Right lung (tissue), 5 donors: ENCODE results near the gene ABCC4. TPM values are rescaled to one million over a fixed set of nuclear protein-coding genes. Genes with fewer than 3 reads are reported as not detected.

Experiments
- DNase-seq, 2 donors: peaks; one replicate each; pipeline ENCODE4 v3.0.0-alpha.2; 2013
- polyA plus RNA-seq, 5 donors: library from polyadenylated mRNA; unstranded; fragments of 120-200 nt; gene quantifications; one replicate each; pipeline versions ENCODE4 v1.2.1 to v1.2.3, GENCODE V29; 2013; ENCODE audit warnings: inconsistent platforms in 1 of 5, low replicate concordance in 1 of 5; ENCODE audit not compliant: insufficient read length in 5 of 5, insufficient read depth in 1 of 5

ABCC4 gene
- polyA plus RNA-seq, 5 donors: 26.3 to 53.0 (median 42.0) TPM

DNA sequence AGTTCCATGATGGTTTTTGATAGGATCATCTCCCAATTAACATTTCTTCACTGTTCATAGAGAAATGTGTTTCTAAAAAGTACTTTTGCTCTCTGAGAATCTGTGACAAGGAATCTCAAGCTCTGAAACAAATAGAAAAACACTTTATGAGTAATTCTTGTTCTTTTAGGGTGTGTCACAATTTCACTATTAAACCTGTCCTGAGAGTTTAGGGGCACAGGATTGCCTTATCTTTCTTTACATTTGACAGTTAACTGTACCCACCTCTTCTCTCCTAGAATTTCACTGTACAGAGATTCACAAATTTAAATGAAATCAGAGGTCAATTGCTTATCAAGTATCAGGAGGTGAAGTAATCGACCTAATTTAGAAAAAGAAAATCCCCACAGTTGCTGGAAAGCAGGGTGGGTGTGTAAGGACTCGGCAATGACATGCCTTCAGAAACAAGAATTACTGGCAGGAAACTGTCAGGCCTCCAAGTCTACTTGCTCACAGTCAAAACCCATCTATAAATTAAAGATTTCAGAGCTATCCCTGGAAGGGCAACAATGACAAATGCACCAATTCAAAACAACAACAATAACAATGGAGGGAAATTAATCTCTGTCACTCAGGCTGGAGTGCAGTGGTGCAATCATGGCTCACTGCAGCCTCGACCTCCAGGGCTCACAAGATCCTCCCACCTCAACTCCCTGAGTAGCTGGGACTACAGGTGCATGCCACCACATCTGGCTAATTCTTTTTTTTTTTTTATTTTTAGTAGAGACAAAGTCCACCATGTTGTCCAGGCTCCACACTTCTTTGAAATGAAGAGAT is 250.2 kb downstream of the ABCC4 start:
- DNase-seq: no peak

DNA sequence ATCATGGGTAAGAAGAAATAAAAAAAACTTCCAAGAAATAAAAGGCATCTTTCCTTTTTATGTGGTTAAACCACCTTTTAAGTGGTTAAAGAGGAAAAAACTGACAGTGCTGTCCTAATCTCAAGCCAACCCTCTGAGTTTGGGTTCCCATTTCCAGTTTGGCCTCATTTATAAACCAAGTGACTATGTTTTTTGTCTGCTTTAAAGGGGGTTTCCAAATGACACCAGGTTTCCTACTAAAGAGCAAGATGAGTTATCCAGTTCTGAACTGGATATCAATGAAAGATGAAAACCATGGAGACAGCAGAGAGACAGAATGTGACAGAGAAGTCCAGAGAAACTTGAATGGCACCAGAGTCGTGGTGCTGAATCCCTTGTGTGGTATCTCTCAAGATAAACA is 251.5 kb downstream of the ABCC4 start:
- DNase-seq: no peak

DNA sequence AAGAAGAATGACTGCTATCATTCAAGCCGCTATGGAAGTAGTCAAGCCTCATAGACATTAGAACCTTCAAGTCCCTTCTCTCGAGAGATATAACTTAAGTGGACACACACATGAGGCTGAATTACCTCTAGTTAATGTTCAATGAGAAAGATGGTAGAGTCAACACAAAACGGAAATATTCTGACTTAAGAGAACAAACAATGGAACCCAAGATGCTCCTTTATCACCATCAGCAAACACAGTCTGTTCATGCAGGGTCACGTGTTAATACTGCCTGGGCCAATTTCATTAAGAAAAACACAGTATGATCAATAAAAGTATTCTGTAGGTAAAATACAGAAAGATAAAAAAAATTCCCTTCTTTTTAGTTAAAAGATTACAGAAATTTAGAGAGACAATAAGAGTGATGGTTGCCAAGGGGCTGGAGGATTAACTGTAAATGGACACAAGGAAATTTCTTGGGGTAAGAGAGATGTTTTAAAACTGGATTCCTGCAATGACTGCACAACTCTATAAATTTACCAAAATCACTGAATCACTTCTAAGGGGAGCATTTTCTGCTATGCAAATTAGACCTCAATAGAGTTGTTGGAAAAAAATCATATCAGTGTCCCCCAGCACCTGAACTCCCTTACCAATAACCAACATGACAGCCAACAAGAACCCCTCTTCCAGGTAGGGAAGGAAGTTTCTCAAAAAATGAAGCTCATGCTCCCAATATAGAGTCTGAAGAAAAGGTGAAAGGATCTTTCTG is 256.6 kb downstream of the ABCC4 start:
- DNase-seq: no peak

DNA sequence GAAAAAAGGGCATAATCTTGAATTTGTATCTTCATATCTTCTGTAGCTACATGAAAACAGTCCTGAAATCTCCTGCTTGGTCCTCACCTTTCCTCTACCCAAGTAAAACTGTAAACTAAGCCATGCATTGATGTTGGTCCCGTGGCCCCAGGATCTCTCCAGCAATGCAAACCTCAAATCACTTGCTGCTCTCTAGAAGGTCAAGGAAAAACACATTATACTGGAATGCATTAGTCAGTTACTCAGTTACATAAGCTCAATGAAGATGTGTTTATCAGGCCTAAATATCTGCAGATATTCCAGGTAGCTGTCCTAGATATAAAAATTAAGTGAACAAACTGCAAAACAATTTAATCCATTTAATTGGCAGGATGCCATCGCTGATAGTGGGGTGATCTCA is 261.8 kb downstream of the ABCC4 start:
- DNase-seq: no peak

DNA sequence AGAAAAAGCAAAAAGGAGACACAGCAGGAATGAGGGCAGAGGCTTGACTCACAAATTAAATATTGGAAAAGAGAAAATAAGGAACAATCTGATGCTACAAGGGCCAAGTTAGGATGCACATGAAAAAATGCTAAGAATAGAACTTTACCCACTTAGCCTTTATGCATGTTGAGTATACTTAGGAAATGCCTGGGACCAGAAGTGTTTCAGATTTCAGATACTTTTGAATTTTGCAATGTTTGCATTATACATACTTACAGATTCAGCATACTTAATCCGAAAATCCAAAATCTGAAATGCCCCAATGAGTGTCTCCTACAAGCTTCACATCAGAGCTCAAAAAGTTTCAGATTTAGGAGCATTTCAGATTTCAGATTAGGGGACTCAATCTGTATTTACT is 262.3 kb downstream of the ABCC4 start:
- DNase-seq: no peak

DNA sequence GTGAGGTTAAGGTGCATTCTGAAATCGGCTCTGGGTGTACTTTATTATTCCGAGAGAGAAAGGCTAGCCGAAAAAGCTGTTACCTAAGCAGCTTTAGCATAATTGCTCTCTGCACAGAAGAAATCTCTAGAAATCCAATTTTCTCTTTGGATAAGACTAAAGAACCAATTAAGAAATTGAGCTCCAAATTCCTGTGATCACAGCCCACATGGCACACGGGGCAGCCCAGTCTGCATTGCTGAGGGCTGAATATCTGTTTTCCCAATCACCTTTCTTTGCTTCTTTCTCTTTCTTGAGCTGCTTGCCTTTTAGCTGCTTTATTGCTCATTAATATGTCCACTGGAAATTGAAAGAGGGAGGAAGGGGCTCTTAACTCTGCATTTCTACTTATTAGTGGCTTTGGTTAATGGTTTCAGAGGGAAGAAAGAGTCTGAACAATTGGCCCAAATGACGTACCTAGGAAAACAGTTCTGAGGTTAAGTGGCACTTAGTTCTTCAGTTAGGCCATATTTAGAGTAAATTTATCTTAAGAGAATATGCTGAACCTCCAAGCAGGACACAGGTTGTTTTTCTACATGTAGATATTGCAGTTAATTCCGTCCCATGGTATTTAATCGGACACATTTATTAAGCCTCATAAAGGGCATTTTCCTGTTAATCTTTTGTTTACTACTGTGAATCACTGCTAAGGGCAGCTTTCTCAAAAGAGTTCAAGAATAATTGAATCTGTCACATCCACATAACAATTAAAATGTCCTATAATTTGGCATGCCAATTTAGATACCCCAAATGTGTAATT is 265.7 kb downstream of the ABCC4 start:
- no peak for DNase-seq

DNA sequence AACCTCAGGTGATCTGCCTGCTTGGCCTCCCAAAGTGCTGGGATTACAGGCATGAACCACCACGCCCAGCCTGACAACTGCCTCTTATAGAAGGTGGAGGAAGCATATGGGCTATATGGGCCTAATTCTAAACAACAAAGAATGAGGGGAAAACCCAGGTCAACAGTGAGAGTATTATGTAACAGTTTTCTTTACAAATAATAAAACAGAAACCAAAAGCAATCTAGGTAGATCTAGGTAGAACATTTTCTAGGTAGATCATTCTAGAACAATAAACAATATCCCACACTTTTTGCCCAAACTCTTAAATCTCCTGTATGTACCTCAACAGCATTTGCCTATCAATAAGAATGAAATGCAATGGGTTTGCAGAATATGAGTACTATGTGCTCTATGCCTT is 267.4 kb downstream of the ABCC4 start:
- DNase-seq: no peak

DNA sequence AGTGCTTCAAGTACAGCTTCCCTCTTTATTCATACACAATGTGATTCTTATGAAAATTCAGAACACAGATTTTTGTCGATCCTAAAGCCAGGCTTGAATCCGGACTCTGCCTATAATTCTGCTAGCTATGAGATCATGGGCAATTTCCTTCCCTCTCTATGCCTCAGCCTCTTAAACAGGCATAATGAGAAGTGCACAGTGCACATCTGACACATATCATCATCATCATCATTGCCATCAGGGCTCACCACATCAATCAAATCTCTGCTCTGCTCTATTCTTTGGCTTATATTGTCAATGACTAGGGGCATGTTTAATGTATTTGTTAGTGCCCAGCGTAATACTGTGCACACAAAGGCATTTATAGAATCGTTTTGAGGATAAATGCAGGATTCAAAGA is 269.1 kb downstream of the ABCC4 start:
- no peak for DNase-seq

DNA sequence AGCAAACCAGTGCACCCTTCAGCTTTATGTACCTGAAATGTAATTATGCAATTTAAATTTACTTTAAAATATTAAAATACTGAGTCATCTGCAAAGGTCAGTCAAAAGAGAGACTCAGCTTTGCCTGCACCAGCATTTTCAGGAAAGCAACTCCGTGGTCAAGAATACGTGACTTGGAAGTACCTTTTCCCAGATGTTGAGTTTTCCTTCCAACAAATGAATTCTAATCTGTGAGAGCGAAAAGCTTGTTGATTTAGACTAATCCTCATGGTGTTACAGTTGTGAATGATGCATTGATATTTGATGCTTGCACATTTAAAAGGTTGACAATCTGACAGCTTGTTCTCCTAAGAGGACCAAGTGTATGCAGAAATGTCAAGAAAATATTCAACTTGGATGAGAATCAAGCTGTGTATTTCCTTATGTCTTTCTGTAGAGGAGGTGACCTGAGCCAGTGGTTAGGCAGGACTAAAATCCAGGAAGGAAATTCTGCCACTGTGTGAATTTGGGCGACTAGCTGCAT is 270.4 kb downstream of the ABCC4 start:
- DNase-seq: no peak

DNA sequence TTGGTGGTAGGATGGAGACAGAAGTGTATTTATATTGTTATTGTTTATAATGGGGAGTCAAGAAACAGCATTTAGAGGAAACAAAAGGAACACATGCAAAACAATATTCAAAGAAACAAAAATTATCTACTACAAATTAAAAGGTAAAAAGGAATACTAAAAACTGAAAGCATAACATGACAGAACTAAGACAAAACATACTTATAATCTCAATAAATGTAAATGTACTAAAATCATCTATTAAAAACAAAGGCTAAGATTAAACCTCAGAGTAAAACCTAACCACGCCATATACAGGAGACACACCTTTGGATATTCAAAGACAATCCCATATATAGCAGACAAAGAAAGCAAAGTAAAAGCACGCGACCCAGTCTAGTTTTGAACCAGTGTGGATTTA is 273.6 kb downstream of the ABCC4 start:
- no peak for DNase-seq

DNA sequence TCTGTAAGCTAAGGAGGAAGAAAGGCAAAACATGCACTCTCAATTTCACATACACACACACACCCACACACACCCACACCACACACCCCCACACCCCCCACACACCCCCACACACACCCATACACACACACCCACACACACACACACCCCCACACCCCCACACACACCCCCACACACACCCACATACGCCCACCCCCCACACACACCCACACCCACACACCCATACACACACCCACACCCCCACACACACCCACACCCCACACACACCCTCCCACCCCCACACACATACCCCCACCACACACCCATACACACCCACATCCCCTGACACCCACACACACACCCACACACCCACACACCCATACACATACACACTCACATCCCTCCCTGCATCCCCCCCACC is 276.1 kb downstream of the ABCC4 start:
- DNase-seq: no peak

DNA sequence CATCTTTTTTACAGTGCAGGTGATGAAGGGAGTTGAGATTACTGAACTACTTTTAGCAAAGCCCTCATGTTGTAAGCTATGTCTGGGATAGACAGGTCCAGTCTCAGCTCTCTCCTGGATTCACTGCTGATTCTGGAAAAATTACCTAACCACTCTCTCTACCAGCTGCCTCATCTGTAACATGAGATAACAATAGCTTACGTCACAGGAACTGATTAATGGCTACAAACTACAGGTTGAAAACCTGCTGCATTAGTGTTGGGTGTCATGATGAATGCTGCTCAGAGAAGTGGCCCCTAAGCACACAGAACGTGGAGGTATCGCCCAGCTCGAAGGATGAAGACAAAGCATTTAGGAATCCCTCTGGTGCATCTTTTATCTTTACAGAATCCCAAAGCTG is 277.8 kb downstream of the ABCC4 start:
- no peak for DNase-seq

DNA sequence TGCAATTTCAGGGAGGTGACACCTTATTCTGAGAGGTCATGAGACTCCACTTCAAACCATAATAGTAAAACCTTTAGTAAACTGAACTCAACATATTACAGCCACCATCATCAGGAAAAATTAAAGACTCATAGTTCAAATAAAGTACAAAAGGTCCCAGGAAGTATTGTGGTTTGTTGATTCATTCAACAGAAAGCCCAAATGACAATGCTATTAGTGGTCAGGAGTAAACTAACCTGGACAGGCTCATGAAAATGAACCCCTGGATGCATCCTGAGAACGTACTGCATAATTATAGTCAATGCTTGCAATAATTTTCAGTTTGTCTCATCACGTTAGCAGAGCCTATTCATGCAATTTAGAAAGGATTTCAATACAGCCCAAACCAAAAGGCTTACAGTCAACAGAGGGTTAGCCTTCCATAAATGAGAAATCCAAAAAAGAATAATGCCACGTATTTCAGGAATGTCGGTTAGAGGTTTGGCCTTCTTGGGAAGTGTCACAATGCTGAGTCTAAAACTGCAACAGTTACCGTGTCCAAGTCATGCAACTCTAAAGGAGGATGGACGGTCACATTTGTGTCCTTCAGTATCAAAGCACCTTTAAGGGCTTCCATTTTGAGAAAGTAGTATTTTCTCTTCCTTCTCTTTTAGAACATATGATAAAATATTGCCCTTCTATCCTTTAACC is 280.8 kb downstream of the ABCC4 start:
- no peak for DNase-seq

DNA sequence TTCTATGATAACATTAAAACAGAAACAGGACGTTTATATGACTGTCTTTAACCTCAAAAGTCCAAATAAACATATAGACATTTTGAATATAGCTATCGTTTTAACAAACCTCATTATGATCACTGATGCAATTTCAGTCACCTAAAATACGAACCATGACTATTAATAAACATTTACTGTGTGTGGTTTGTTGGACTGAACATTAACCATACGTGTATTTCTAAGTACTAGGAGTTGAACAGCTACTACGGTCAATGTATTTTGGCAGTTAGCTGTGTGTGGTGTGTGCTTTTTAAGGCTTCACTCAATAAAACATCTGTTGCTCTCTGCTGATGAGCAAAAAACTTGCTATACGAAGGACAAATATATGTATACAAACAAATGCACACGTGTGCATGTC is 281.4 kb downstream of the ABCC4 start:
- no peak for DNase-seq

DNA sequence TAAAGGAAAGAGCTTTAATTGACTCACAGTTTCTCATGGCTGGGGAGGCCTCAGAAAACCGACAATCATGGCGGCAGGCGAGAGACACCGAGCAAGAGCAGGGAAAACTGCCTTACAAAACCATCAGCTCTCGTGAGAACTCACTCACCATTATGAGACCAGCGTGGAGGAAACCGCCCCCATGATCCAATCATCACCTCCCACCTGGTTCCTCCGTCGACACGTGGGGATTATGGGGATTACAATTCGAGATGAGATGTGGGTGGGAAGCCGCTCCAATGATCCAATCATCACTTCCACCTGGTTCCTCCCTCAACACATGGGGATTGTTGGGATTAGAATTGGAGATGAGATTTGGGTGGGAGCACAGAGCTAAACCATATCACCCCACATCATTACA is 293.9 kb downstream of the ABCC4 start:
- DNase-seq: no peak

DNA sequence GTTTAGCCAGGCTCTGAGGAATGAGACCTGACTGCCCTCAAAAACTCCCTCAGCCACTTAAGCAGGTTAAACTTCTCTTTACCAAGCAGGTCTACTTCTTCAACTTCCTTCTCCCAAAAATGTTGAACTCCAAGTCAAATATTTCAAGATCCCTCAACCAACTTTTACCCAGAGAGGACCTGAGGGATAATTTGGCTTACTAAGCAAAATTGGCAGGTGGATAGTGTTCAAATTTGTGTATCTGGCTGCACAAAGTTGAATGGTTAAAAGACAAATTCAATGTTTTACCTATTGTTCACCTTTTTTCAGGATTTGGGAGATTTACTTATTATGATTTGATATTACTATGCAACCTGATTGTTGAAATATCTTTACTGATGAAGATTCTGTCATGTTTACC is 296.0 kb downstream of the ABCC4 start:
- DNase-seq: no peak

DNA sequence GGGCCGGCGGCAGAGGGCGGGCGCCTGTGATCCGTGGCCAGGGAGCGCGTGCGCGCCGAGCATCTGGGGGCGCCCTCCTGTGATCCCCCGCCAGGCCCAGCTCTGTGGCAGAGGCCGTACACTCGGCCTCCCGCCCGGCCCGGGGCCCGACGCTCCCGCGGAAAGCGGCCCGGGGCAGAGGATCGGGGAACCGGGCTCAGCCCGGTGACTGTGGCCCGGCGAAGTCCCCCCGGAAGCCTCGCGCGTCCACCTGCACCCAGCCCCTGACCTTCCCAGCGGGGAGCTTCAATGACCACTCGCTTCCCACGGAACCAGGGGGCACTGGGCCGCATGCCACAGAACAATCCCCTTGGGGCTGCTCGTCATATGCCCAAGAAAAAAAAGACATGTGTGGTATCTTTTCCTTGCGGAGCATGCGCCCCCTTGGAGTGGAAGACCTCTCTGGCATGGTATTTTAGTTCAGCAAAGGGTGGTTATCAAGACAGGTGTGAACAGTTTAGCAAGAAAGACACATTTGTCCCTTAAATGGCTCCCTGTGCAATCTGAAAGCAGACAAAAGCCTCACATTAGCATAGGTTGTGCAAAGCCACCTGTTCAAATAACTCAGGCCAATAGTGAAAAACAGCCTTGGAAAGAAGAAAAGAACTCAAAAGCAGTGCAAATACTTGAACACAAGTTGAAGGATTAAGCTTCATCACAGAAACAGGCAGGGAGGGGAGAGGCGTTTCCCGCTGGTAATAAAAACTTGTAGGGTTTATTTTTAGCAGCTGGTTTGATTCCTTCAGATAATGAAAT is 298.0 kb downstream of the ABCC4 start:
- DNase-seq: peak in 1 of 2 donors; percentile 45

DNA sequence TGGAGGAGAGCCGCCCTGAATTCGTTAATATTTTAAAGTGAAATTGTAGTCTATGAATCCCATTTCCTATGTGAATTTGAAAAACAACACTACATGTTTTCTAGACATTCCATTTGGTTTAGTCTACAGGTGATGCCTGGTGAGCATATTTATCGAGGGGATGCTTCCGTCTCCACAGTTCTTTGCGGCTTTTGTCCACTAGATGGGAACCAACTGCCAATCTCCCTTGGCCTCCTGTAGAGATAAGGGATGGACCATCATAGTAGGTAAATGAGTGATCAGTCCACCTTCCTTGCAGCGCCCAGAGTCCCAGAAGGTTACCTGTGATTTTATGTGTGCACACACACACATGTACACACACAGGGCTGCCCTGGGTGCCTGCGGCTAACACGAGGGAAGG is 299.1 kb downstream of the ABCC4 start:
- no peak for DNase-seq

DNA sequence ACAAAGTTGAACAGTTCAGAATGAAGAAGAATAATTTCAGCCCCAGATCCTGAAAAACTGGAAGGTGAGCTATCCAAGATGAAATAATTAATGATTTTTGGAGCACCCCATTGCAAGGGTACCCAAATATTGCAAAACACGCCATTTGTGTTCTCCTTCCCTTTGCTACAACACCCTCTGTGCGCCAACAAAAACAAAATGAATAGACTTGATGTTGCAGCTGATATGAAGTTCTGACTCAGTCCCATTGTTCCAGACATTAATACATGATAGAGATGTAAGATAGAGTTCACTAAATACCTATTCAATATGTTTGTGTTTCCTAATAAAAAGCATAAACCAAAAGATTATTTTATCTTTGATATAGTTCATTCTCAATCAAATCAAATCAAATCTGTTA is 301.4 kb downstream of the ABCC4 start:
- no peak for DNase-seq

DNA sequence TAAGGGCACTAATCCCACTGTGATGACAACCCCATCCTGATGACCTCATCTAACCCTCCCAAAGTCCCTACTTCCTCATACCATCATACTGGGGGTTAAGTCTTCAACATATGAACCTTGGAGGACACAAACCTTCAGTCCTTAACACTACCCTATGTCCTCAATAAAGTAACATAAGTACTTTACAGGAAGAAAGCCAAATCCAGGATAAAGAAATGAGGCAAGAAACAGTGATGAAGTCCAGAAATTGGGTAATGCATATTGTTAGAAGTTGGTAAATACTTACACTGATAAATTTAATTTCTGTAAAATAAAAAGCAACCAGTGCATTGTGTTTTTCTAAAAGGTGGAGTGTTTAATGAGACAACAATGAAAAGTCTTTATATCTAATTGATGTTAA is 304.1 kb downstream of the ABCC4 start:
- no peak for DNase-seq

DNA sequence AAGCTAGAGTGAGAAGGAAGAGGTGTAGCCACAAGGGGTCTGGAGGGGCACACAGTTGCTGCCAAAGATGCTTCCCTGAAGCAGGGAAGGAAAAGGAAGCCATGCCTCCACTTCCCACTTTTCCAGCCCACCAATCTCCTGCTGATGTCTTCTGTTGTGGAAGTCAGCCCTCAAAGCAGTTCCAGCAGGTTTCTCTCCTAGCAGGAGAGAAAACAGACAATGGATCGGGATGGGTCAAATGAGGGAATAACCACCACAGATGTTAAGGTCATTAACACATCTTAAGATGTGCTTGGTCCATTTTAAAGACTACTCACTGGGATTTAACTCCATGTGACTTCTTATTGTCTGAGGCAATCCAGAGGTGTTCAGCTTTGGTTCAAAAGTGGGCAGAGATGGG is 304.8 kb downstream of the ABCC4 start:
- no peak for DNase-seq
